ENCODE data around the gene RCL1.

RCL1 gene

DNA sequence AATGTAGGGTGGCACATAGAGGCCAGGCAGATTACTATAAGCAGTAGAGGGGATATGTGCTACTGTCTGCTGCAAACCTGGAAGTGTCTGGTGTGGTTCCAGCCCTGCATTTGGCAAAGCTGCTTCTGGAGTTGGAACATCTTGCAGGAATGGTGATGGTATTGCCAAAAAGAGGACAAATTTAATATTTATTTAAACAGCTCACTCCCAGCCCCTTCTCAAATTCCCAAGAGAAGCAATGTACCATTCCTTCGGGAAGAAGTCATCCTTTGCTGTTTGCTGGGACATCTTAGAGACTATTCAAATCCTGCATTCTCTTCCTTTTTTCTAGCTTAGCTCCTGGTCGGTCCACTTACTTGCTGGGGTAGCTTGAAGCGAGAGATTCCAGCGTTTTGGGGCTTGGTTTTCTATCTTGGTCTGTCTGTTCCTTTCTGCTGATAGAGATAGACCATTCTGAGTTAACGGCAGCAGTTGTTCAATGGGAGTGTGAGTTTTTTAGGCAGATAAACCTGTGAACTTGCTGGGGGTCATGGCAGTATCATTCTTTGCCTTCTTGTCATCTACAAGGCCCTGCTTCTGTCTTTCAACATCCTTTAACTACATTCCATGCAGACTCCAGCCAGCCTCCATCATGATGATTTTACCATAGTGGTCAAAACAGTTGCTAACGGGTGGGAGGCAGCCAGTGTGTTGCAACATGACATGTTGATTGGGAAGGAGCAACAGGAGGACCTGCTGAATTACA lies 69.9 kb downstream of the RCL1 start:
- no peak for TF ChIP-seq BACH2 (CRISPR knock-in tag; IDR thresholded peaks at IDR 0.05; ENCODE audit: borderline replicate concordance)
- TF ChIP-seq ZNF70 (CRISPR knock-in tag; IDR thresholded peaks at IDR 0.05): no peak
- TF ChIP-seq PPARA (CRISPR knock-in tag; IDR thresholded peaks at IDR 0.05; ENCODE audit: borderline replicate concordance): no peak
- TF ChIP-seq ZFP3 (CRISPR knock-in tag; IDR thresholded peaks at IDR 0.05): no peak
- TF ChIP-seq ZC3H10 (CRISPR knock-in tag; IDR thresholded peaks at IDR 0.05): no peak
- no peak for TF ChIP-seq SNAI2 (CRISPR knock-in tag; IDR thresholded peaks at IDR 0.05)
- no peak for TF ChIP-seq OSR1 (CRISPR knock-in tag; IDR thresholded peaks at IDR 0.05)
- TF ChIP-seq, protein P1, sequence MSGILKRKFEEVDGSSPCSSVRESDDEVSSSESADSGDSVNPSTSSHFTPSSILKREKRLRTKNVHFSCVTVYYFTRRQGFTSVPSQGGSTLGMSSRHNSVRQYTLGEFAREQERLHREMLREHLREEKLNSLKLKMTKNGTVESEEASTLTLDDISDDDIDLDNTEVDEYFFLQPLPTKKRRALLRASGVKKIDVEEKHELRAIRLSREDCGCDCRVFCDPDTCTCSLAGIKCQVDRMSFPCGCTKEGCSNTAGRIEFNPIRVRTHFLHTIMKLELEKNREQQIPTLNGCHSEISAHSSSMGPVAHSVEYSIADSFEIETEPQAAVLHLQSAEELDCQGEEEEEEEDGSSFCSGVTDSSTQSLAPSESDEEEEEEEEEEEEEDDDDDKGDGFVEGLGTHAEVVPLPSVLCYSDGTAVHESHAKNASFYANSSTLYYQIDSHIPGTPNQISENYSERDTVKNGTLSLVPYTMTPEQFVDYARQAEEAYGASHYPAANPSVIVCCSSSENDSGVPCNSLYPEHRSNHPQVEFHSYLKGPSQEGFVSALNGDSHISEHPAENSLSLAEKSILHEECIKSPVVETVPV (CRISPR knock-in tag; IDR thresholded peaks at IDR 0.05): no peak
- TF ChIP-seq TOX (CRISPR knock-in tag; IDR thresholded peaks at IDR 0.05; ENCODE audit: borderline replicate concordance): no peak
- no peak for TF ChIP-seq ZNF565 (CRISPR knock-in tag; conservative IDR thresholded peaks at IDR 0.05; ENCODE audit: low read depth)
- no peak for ATAC-seq

- no peak for ATAC-seq
- TF ChIP-seq ZFP30 (CRISPR knock-in tag; IDR thresholded peaks at IDR 0.05) (no peak), RARB (CRISPR knock-in tag; IDR thresholded peaks at IDR 0.05) (no peak), OSR1 (CRISPR knock-in tag; IDR thresholded peaks at IDR 0.05) (no peak), ARNTL (CRISPR knock-in tag; IDR thresholded peaks at IDR 0.05; ENCODE audit: borderline replicate concordance, low read depth) (no peak), CSDC2 (CRISPR knock-in tag; IDR thresholded peaks at IDR 0.05) (no peak), PATZ1 (CRISPR knock-in tag; IDR thresholded peaks at IDR 0.05; ENCODE audit: borderline replicate concordance) (no peak), ZNF70 (CRISPR knock-in tag; IDR thresholded peaks at IDR 0.05) (no peak), TOX (CRISPR knock-in tag; IDR thresholded peaks at IDR 0.05; ENCODE audit: borderline replicate concordance) (no peak)
- TF ChIP-seq, protein P2, sequence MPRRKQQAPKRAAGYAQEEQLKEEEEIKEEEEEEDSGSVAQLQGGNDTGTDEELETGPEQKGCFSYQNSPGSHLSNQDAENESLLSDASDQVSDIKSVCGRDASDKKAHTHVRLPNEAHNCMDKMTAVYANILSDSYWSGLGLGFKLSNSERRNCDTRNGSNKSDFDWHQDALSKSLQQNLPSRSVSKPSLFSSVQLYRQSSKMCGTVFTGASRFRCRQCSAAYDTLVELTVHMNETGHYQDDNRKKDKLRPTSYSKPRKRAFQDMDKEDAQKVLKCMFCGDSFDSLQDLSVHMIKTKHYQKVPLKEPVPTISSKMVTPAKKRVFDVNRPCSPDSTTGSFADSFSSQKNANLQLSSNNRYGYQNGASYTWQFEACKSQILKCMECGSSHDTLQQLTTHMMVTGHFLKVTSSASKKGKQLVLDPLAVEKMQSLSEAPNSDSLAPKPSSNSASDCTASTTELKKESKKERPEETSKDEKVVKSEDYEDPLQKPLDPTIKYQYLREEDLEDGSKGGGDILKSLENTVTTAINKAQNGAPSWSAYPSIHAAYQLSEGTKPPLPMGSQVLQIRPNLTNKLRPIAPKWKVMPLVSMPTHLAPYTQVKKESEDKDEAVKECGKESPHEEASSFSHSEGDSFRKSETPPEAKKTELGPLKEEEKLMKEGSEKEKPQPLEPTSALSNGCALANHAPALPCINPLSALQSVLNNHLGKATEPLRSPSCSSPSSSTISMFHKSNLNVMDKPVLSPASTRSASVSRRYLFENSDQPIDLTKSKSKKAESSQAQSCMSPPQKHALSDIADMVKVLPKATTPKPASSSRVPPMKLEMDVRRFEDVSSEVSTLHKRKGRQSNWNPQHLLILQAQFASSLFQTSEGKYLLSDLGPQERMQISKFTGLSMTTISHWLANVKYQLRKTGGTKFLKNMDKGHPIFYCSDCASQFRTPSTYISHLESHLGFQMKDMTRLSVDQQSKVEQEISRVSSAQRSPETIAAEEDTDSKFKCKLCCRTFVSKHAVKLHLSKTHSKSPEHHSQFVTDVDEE (CRISPR knock-in tag; IDR thresholded peaks at IDR 0.05): no peak
Measured at GRCh38 chr9:4864234-4864661, 71.5 kb downstream of the RCL1 start.

DNA sequence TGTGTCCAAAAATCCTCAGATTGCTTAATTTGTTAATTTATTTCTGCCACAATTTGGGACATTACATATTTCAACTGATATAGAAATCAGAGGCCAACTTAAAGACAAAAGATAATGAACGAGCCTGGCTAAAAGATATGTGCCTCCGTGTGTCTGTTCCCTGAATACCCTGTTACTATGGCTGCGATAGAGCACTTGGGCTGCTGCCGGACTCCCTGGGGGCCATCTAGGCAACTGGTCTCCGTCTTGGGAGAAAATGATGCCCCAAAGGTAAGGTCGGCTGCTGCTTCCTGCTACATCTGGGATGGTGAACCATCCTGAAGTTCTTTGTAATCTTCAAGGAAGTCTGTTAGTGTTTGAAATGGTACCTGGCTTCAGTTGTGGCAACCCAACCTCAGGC lies 72.0 kb downstream of the RCL1 start:
- ATAC-seq: no peak
- TF ChIP-seq PATZ1 (CRISPR knock-in tag; IDR thresholded peaks at IDR 0.05; ENCODE audit: borderline replicate concordance) (no peak), POU6F1 (CRISPR knock-in tag; IDR thresholded peaks at IDR 0.05; ENCODE audit: borderline replicate concordance, low read depth) (no peak), GLIS3 (CRISPR knock-in tag; IDR thresholded peaks at IDR 0.05) (no peak), TCF4 (CRISPR knock-in tag; IDR thresholded peaks at IDR 0.05; ENCODE audit: borderline replicate concordance) (no peak)
